SHP77 (cell line): ENCODE measurements around the gene ADCY10.
"Not testable (repeated sequence)": the region's sequence is repeated elsewhere in the genome, so short reads cannot be mapped to it uniquely, and the experiment has no call there.

ENCODE experiments used
- DNase-seq, 2 experiments: peaks; one replicate each; lab custom pipeline; 2025; lab: John Stamatoyannopoulos, UW

The ADCY10 gene

DNA sequence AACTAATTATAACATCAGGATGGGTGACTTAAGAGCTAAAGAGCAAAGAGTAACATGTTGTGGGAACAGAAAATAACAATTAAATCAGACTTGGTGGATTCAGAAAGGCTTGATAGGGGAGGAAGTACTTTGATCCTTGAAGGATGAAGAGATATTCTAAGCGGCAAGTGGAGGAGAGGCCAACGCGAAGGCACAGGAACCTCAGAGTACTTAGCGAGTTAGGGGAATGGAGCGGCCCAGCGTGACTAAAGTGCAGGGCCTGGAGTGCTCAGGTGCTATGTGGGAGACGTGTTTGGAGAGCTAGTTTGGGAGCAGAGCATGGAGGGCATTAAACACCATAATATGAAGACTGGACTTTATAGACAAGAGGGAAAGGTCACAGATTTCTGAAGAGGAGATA, 64.3 kb downstream of the ADCY10 start:
- no peak for DNase-seq

GRCh38 chr1:167842872-167843271, 71.1 kb downstream of the ADCY10 start:
- DNase-seq = no peak

DNA sequence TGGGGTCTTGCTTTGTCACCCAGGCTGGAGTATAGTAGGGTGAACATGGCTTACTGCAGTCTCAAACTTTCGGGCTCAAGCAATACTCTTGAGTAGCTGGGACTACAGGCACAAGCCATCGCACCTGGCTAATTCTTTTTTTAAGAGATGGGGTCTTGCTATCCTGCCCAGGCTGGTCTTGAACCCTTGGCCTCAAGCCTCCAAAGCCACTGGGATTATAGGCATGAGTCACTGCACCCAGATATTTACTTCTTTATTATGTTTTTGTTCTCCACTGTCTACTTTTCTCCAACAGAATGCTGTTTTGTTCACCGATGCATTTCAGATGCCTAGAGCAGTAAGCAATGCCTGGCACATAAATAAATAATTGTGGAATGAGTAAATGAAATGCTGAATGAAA, 72.4 kb downstream of the ADCY10 start:
- DNase-seq = no peak

DNA sequence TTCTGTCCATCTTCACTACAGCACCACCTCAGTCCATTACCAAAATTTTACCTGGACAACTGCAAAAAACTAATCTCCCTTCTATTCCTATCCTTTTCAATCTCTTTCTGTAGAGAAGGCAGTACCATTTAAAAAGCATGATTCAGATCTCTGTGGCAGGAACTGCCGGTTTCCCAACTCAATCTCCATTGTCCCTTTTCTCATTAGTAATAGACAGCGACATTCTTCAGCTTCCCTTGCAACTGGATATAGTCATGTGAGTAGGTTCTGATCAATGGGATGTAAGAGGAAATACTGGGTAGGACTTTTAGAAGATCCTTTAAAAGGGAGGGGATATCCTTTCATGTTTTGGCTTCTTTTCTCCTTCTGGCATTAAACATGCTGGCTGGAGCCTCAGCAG, 74.9 kb downstream of the ADCY10 start:
- DNase-seq = no peak

- no peak for DNase-seq
Measured at GRCh38 chr1:167837326-167837725, 76.6 kb downstream of the ADCY10 start.

DNA sequence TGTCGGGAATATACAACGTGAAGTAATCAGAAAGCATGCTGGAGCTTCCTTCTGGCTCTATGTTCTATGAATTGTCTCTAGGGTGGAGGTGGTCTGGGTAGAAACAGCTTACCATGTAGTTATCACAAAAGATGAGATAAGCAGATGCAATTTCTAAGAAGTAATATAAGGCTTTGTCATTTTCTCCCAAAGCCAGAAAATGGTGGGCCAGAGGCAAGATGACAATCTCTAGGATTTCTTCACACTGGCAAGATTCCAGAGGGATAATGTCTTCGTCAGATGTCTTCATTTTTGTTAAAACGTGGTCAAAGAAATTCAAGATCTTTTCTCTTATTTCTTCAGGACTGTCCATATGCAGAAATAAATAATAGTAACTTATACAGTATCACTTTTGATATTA, 77.7 kb downstream of the ADCY10 start:
- no peak for DNase-seq

DNA sequence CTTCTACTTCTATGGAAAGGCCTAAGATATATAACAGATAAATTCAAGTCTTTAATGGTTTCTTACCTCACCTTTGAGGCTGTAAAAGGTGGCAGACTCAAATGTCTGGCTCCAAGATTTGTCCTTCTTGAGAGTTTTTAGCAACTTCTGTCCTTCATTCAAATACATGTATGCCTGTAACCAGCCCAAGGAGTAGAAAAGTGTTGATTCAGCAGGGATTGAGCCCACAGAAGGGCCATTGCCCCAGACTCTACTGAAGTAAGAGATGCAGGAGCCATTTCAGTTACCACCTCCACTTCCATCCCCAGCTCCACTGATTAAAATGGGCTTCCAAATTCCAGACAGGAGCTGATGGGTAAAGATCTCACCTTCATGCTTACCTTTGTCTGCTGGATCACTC, 80.0 kb downstream of the ADCY10 start:
- no peak for DNase-seq

- no peak for DNase-seq
Measured at GRCh38 chr1:167832693-167833092, 81.2 kb downstream of the ADCY10 start.

- not testable (repeated sequence) for DNase-seq
Measured at GRCh38 chr1:167830668-167831067, 83.3 kb downstream of the ADCY10 start.

DNA sequence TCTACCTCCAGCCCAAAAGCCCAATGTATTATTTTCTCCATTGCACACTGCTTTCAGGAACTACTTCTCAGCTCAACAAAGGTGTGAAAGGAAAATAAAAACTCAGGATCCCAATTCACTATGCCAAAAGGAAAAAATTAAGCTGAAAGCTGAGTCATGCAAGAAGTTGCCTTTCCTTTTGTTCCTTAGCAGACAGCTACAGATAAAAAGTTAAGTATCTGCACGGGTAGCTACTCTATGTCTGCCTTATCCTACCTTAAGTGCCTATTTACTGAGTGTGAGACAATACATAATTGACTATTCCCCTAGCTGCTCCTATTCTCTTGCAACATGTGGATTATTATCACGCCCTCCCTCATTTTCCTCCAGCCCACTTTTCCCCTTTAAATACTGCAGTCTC, 84.1 kb downstream of the ADCY10 start:
- no peak for DNase-seq

GRCh38 chr1:167826127-167826526, 87.8 kb downstream of the ADCY10 start:
- no peak for DNase-seq

DNA sequence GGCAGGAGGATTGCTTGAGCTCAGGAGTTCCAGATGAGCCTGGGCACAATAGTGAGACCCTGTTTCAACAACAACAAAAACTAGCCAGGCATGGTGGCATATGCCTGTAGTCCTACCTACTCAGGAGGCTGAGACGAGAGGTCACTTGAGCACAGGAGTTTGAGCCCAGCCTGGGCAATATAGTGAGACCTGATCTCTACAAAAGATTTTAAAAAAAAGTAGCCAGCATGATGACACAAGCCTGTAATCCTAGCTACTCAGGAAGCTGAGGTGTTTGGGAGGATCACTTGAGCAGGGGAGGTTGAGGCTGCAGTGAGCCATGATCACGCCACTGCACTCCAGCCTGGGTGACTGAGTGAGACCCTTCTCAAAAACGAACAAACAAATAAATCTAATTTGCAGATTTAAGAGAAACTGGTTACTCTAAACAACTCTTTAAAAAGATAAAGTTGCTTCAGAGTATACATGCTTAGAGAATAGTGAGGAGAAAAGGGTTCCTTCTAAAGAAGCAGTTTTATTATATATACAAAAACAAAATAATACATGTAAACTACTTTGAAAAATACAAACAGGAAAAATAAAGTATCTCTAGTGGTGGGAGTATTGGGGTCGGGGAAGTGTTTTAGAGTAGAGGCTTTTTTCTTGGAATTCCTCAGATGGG, 88.4 kb downstream of the ADCY10 start:
- DNase-seq = no peak

GRCh38 chr1:167824163-167824794, 89.7 kb downstream of the ADCY10 start:
- no peak for DNase-seq

DNA sequence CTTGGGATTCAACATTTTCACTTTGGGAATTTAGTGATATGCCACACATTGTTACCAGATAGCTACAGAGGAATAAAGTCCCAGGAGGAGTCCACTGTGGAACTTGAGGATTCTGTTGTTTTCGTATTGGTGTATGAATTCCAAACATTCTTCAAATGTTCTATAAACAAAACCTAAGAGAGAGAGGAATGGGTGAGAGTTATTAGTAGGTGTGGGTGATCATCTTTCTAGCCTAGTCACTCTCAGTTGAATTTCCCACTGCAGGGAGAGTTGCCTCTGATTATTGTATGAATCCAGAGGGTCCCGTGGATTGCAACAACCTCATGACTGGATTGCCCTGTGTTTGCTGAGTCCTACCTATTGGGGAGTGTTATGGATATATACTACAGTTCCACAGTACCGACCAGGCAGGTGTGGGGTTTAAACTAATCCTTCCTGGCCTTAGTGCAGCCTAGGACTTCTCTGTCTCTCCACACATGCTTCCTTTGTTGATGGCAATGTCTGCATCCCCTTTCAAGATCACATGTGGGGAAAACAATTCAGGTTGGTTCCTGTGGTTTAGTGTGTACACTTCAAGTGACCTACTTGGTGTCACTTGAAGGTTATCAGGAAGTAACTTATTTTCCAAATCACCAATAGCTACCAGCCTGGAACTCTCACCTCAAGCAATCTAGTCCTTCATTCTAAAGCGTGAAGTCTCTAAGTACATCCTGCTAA, 91.8 kb downstream of the ADCY10 start:
- no peak for DNase-seq

DNA sequence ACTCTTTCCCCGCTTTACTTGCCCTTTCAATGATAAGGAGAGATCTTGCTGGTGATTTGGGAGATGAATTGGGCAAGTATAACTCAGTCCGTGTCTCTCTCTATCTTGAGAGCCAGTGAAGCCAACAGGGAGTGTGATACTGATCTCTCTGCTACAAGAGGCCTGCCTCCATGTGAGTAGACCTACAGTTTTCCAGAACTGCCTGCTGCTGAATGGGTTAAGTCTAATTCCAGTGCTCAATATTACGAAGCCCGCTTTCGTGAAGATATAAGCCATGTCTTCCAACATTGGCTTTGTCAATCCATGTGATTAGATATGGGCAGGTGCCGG, 92.6 kb downstream of the ADCY10 start:
- no peak for DNase-seq

DNA sequence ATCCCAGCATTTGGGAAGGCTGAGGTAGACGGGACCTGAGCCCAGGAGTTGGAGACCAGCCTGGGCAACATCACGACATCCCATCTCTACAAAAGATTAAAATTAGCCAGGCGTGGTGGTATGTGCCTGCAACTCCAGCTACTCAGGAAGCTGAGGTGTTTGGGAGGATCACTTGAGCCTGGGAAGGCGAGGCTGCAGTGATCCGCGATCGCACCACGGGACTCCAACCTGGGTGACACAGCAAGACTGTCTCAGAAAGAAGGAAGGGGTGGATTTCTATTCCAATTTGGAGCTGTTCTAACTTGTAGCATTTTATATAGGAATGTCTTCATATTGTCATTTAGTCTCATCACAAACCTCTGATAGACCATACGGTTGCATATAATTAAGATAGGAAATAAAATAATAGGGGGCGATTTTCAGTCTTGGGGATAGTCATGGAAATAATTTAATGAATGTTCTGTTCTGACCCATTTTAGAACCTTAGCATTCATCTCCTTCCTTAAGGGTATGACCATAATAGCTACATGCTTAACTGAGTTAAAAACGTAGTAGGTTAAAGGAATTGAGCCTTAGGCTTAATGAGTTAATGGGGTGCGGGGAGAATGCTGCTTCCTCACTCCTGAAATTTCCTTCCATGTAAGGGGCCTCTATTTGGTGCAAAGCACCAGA, 93.1 kb downstream of the ADCY10 start:
- DNase-seq = no peak

DNA sequence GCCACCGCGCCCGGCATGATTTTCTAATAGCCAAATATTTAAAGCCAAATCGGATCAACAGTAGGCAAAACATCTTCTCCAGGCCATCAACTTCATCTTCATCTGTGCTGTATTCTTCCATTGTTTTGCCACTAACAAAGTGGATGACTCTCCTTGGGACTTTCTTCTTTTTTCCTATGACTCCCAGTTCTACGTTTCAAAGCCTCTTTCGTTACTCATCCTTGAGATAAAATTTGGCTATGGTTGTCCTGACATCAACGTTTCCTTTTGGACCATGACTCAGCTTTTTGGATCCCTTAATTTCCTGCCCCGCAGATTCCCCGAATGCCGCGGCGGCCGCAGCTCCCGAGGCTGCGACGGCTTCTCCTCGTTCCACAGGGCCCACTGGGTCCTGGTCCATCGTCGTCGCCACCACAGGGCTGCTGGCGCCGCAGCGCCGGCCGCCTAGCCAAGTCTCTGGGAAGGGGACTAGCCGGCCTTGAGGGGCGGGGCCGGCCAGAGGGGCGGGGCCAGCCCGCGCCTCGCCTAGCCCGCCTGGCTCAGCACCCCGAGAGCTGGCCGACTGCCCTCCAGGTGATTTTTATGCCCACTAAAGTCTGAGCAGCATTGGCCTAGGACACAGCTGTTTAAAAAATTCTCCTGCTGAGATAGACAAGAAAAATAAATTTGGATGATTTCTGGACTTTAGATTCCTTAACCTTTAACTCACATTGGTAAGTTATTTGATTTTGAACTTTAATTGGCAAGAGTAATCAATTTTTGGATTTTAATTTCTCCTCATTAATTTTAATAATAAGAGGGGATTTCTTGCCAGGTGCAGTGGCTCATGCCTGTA, 93.9 kb downstream of the ADCY10 start:
- no peak for DNase-seq

DNA sequence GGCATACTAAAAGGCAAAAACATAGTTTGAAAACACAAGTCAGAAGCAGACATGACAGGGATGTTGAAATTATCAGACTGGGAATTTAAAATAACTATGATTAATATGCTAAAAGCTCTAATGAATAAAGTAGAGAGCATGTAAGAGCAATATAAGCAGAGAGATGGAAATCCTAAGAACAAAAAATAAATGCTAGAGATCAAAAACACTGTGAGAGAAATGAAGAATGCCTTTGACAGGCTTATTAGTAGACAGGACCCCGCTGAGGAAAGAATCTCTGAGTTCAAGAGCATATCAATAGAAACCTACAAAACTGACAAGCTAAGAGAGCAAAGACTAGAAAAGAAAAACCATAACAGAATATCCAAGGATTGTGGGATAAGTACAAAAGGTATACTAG, 98.3 kb downstream of the ADCY10 start:
- DNase-seq = no peak

DNA sequence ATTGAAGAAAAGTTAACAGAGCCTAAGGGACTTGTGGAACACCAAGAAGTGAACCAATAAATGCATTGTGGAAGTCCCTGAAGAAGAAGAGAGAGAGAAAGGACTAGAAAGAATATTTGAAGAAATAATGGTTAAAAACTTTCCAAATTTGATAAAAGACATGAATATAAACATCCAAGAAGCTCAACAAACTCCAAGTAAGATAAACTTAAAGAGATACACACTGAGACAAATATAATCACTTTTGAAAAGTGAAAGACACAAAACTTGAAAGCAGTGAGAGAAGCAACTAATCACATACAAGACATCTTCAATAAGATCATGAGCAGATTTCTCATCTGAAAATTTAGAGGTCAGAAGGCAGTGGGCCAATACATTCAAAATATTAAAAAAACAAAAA, 101.0 kb downstream of the ADCY10 start:
- no peak for DNase-seq

GRCh38 chr1:167808690-167809089, 105.2 kb downstream of the ADCY10 start:
- no peak for DNase-seq

DNA sequence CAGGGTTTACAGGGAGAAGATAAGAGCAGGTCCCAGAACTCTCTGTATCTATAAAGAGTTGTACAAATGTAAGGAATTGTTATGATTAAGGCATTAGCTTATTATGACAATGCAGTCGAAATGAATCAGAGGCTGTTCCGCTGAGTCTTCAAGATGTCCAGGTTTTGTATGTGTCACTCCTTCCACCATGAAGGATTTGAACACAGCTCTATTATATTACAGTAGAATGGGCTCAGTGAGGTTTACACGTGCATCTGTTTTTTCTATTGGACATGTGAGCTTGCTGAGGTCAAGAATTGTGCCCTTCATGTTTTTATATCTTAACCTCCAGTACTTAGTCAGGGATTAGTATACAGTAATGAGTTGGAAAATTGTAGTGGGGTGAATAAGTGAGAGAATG, 105.8 kb downstream of the ADCY10 start:
- DNase-seq = no peak

DNA sequence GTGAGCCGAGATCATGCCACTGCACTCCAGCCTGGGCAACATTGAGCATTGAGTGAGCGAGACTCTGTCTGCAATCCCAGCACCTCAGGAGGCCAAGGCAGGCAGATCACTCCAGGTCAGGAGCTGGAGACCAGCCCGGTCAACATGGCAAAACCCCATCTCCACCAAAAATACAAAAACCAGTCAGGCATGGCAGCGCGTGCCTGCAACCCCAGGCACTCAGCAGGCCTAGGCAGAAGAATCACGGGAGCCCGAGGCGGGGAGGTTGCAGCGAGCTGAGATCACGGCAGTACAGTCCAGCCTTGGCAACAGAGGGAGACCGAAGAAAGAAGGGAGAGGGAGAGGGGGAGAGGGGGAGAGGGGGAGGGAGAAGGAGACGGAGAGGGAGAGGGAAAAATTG, 107.3 kb downstream of the ADCY10 start:
- not testable (repeated sequence) for DNase-seq
